Osteoblast (primary cell): ENCODE data around the gene MBTPS1. TPM values are rescaled to one million over a fixed set of nuclear protein-coding genes. Genes with fewer than 3 reads are reported as not detected.

Experiments
- DNase-seq: peaks from one replicate; pipeline ENCODE4 v3.0.0; 2011; ENCODE audit warnings: low spot score, mixed read lengths; ENCODE audit not compliant: insufficient read length; ENCODE audit errors: missing footprints
- H2AFZ ChIP-seq: 2 replicates; pipeline ENCODE4 v1.6.0; 2011; ENCODE audit warnings: mild to moderate bottlenecking, low read length
- H3K27ac ChIP-seq: 2 replicates; pipeline ENCODE4 v1.5.1; 2011; ENCODE audit warnings: mild to moderate bottlenecking, low read depth, low read length, moderate library complexity
- H3K27me3 ChIP-seq: 2 replicates; pipeline ENCODE4 v1.6.0; 2012; ENCODE audit warnings: mild to moderate bottlenecking, control low read depth, inconsistent platforms, low read length, moderate library complexity; ENCODE audit not compliant: insufficient read depth
- H3K36me3 ChIP-seq: 2 replicates; pipeline ENCODE4 v1.5.1; 2011; ENCODE audit warnings: mild to moderate bottlenecking, low read length, control low read depth, moderate library complexity; ENCODE audit not compliant: insufficient read depth
- H3K4me1 ChIP-seq: 2 replicates; pipeline ENCODE4 v1.5.1; 2011; ENCODE audit warnings: mild to moderate bottlenecking, low read length, control low read depth, moderate library complexity; ENCODE audit not compliant: insufficient read depth
- H3K4me2 ChIP-seq: 2 replicates; pipeline ENCODE4 v1.6.0; 2011; ENCODE audit warnings: mild to moderate bottlenecking, low read length; ENCODE audit not compliant: insufficient read depth
- H3K4me3 ChIP-seq: fragments of 200-600 bp; sonication (generic); 3 replicates; pipeline ENCODE4 v1.5.1; 2012; ENCODE audit warnings: mild to moderate bottlenecking, low read length, inconsistent platforms; ENCODE audit not compliant: insufficient read depth
- H3K79me2 ChIP-seq: 2 replicates; pipeline ENCODE4 v1.6.0; 2012; ENCODE audit warnings: mild to moderate bottlenecking, low read length, control low read depth, inconsistent platforms; ENCODE audit not compliant: insufficient read depth
- H3K9me3 ChIP-seq: 2 replicates; pipeline ENCODE4 v1.5.1; 2011; ENCODE audit warnings: low read depth, low read length, control low read depth
- H4K20me1 ChIP-seq: 2 replicates; pipeline ENCODE4 v1.6.0; 2012; ENCODE audit warnings: mild to moderate bottlenecking, low read length, control low read depth; ENCODE audit not compliant: insufficient read depth
- total RNA-seq: library from RNA; depleted of rRNA; stranded (reverse); fragments of >200 nt; gene quantifications from 2 replicates; pipeline ENCODE4 v1.2.3, GENCODE V29; 2012
- TF ChIP-seq, protein P1 (sequence below): IDR thresholded peaks from 2 replicates; pipeline ENCODE4 v1.5.1; 2011; ENCODE audit warnings: mild to moderate bottlenecking, low read depth, low read length, moderate library complexity; ENCODE audit errors: extremely low read depth

MBTPS1 gene
- total RNA-seq, 1 donor = 114 TPM

- H3K4me1 ChIP-seq = peaks cover 12% of the 10 kb centered on the region
- DNase-seq = no peak
- H2AFZ ChIP-seq = no peak overlapping the region
- H3K9me3 ChIP-seq = no peaks in the 10 kb centered on the region
- H4K20me1 ChIP-seq = peaks cover 26% of the 10 kb centered on the region
- H3K4me2 ChIP-seq = no peak overlapping the region
- TF ChIP-seq, protein P1, sequence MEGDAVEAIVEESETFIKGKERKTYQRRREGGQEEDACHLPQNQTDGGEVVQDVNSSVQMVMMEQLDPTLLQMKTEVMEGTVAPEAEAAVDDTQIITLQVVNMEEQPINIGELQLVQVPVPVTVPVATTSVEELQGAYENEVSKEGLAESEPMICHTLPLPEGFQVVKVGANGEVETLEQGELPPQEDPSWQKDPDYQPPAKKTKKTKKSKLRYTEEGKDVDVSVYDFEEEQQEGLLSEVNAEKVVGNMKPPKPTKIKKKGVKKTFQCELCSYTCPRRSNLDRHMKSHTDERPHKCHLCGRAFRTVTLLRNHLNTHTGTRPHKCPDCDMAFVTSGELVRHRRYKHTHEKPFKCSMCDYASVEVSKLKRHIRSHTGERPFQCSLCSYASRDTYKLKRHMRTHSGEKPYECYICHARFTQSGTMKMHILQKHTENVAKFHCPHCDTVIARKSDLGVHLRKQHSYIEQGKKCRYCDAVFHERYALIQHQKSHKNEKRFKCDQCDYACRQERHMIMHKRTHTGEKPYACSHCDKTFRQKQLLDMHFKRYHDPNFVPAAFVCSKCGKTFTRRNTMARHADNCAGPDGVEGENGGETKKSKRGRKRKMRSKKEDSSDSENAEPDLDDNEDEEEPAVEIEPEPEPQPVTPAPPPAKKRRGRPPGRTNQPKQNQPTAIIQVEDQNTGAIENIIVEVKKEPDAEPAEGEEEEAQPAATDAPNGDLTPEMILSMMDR = no peak
- no peaks in the 10 kb centered on the region for H3K36me3 ChIP-seq
- H3K27ac ChIP-seq = no peak overlapping the region
- H3K79me2 ChIP-seq = peaks cover 68% of the 10 kb centered on the region
- no peak overlapping the region for H3K4me3 ChIP-seq
- H3K27me3 ChIP-seq = no peaks in the 10 kb centered on the region
Observed at GRCh38 chr16:84137287-84137686, 20.5 kb upstream of the MBTPS1 start.

DNA sequence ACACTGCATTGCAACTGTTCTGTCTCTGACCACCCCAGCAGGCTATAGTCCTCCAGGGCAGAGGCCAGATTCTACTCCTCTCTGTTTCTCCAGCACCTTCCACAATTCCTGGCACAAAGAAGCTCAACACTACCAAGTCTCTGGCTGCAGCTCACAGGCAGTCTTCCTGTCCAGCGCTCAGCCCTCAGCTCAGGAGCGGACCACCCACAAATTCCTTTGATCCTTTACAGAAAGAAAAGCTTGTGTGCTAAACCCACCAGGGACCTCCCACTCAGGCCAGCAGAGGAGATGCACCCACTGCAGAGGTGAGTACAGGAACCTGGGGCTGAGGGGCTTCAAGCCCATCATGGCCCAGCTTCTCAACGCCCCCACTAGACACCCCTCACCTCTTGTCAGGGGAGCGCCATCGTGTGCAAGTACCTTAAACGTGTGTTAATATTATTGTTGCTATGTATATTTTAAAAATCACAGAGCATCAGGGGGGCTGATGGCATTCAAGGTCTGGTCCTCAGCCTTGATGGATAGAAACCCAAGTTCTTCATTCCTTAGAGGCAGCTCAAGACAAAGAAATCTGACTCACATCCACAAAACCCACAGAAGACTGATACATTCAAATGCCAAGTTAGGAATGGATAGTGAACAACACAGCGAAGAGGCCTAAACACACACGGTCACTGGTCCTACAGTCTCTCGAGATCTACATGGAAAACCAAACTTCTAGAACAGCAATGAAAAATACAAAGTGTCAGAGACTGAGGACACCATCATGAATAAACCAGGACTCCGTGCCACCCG is 19.8 kb upstream of the MBTPS1 start:
- H3K79me2 ChIP-seq = peaks cover 64% of the 10 kb centered on the region

DNA sequence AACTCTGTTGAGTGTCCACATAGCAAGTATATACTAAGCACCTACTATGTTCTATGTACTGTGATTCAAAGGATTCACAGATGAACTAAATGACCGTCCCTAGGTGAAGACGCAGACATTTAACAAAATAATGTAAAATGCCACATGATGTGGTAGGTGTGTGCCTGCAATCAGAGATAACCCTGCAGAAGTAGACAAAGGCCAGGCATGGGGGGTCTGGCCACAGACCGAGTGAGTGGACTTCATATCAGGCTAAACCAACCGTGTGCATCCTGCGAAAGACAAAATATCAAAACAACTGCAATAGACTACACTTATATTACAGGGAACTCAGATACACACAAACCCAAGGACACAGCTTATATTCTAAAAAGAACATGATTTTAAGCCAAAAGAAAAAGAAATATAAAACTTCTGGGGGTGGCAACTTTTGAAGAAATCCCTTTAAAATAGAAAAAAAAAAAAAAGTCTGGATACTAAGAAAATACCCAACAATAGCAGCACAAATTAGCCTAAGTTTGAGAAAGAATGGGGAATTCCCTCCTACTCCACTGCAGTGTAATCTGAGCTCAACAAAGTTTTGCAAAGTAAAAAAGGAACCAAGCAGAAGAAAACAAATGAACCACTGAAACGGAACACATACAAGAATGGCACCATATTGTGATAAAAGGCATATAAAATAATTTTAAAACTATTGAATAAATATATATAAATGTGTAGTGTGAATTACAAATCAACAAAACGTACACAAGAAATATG is 16.0 kb upstream of the MBTPS1 start:
- H3K4me3 ChIP-seq = no peak overlapping the region
- no peak overlapping the region for H3K4me2 ChIP-seq
- peaks cover 35% of the 10 kb centered on the region for H3K79me2 ChIP-seq

More for the DNA sequence above, 19.8 kb upstream of the MBTPS1 start:
- TF ChIP-seq, protein P1 = no peak
- peaks cover 26% of the 10 kb centered on the region for H4K20me1 ChIP-seq
- H3K27ac ChIP-seq = no peak overlapping the region
- no peaks in the 10 kb centered on the region for H3K27me3 ChIP-seq
- H3K36me3 ChIP-seq = no peaks in the 10 kb centered on the region
- H3K4me2 ChIP-seq = no peak overlapping the region
- H3K4me1 ChIP-seq = peaks cover 12% of the 10 kb centered on the region
- no peak overlapping the region for H3K4me3 ChIP-seq
- no peaks in the 10 kb centered on the region for H3K9me3 ChIP-seq
- DNase-seq = no peak
- H2AFZ ChIP-seq = no peak overlapping the region

More for the DNA sequence above, 16.0 kb upstream of the MBTPS1 start:
- Histone ChIP-seq H3K9me3 (no peaks in the 10 kb centered on the region), H3K36me3 (peaks cover 17% of the 10 kb centered on the region), H3K4me1 (peaks cover 9% of the 10 kb centered on the region), H2AFZ (no peak overlapping the region), H3K27me3 (no peaks in the 10 kb centered on the region), H3K27ac (no peak overlapping the region), H4K20me1 (peaks cover 15% of the 10 kb centered on the region)
- TF ChIP-seq, protein P1 = no peak
- no peak for DNase-seq
